Nucleus accumbens (tissue), 56 donors: ENCODE results near the gene FAM24B.
"Not testable (repeated sequence)": the region's sequence is repeated elsewhere in the genome, so short reads cannot be mapped to it uniquely, and the experiment has no call there.

Experiments used
- DNase-seq, 56 donors: peaks; one replicate each; lab custom pipeline; 2025; lab: John Stamatoyannopoulos, UW

The FAM24B gene, protein sequence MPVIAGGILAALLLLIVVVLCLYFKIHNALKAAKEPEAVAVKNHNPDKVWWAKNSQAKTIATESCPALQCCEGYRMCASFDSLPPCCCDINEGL

DNA sequence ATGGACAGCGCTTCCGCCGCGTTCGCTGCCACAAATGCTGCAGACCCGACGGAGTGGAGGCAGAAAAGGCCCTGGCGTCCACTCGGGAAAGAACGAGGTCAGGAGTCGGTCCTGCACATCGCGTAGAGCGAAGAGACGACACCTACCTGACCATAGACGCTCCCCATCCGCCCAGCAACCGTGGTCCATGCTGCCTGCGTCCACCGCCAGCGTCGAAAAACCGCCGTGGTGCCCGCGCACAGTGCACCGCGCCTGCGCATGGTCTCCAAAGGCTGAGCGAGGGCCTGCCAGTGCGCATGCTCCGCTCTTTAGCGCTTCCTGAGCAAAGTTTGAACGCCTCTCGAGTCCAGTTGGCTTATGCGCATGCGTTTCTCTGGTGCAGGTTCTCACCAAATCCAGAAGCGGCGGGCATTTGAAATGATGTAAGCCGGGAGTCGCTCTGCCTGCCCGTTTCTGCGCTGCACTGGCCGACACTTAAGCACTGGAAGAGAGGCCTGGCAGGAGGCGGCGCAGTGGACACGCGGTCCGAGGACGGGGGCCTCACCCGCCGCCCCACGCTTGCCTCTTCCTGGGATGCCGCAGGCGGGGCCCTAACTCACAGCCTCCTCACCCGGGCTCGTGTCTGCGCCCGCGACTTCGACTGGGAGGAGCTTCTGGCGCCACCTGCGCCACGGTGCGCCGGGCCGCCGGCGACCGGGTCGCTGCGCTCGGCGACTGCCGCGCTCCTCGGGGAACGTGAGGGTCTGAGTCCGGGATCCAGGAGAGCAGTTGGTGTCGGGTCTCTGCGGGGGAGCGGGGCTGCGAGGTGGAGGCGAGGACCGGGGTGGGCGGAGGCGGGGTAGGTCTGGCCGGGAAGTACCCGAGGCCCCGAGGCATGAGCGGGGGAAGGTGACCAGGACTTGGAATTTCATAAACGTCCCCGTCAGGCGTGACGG, at the start of gene FAM24B:
FAM24B (minus strand) TSS at position 243 of the 935 bp plus-strand sequence. CDS start 29,066 bp downstream, outside the sequence.
- peak; percentile 48 to 96 (median 85) for DNase-seq

DNA sequence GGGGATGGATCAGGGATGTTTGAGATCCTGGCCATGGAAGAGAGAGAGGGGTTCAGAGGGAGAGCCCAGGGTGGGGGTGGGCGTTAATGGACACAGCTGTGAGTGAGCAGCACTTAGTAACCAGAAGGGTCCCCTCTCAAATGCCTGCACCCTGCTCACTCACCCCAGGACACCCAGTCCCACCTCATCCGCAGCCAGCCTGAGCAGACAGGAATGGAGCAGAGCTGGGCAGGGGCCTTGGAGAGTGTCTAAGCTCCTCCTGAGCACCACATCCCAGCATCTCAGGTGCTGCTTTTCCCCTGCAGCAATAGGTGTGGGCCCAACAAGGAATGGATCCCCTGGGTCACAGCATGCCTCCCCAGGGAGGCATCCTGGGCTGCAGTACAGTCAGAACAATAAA, 36.3 kb upstream of the FAM24B start:
- DNase-seq, result no peak

DNA sequence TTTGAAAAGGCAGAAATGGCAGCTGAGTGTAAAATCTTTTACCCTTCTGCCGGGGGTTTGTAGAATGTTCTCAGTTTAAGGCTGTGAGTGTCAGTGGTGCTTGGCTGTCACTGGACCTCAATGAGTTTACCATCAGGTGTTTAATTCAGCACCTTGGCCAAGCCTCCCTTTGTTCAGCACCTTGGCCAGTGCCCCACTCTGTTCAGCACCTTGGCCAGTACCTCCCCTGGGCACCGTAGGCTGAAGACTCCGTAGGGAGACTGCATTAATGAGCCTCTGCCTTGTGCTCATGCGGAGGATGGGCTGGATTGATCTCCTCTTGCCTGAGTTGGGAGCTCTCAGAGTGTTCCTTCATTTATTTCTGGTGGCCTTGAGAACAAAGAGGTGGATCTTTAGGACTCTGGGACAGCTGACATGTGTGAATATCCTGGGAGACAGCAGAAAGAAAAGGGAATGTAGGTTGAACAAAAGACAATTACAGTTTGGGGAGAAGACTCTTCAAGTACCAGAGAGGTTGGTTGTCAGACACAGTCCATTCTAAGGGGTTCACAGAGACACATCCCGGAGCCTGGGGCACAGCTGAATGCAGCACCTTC, 32.6 kb upstream of the FAM24B start:
- DNase-seq, result peak in 7 of 56 donors; percentile 1 to 43 (median 5)

DNA sequence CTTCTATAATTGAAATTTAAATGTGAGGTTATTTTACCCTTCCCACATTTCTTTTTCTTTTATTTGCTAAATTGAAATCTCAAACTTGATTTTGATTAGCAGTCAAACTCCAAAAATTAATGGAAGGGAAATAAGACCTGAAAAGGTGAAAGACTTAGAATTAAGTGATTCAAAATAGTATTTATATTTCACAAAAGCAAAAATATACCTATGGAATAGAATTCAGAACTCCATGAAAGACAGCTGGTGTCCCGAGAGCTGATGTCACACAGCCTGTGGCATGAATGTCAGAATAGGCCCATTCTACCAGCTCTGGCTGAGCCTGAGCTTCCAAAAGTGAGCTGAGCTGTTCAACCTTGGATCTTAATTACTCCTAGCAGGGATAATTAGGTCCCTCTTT, 30.9 kb upstream of the FAM24B start, which contains the start of gene FAM24A:
FAM24A (plus strand) TSS at position 301 of the 400 bp plus-strand sequence. CDS start 1,025 bp downstream, outside the sequence.
- DNase-seq, result no peak

DNA sequence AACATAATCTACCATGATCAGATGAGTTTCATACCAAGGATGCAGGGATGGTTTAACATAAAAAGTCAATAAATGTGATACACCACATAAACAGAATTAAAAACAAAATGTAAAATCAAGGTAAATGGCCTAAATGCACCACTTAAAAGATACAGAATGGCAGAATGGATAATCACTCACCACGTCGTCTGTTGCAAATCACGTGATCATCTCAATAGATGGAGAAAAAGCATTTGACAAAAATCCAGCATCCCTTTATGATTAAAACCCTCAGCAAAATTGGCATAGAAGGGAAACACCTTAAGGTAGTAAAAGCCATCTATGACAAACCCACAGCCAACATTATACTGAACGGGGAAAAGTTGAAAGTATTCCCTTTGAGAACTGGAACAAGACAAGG, 24.5 kb upstream of the FAM24B start:
- not testable (repeated sequence) for DNase-seq

DNA sequence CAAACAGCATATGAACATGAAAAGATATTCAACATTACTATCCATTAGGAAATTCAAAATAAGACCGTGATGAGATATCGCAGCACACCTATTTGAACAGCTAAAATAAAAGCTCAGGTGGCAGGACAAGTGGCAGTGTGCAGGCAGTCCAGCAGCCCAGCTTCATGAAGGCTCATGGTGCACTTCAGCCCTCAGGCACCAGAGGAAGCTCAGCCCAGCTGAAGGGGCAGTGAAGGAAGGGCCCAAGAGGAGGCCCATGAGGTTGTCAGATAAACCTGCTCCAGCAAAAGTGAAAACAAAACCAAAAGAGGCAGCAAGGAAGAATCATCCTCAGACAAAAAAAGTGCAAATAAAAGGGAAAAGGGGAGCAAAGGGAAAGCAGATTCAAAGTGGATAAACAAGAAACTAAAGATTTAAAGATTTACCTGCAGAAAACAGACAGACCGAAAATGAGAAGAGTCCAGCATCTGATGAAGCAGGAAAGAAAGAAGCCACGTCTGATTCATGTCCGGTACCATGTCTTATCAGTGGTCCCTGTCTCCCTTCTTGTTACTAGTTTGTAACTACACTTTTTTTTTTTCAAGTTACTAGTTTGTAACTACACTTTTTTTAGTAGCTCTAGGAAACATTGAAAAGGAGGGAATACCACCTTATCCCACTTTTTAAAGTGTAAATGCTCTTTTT, 15.0 kb upstream of the FAM24B start:
- no peak for DNase-seq

DNA sequence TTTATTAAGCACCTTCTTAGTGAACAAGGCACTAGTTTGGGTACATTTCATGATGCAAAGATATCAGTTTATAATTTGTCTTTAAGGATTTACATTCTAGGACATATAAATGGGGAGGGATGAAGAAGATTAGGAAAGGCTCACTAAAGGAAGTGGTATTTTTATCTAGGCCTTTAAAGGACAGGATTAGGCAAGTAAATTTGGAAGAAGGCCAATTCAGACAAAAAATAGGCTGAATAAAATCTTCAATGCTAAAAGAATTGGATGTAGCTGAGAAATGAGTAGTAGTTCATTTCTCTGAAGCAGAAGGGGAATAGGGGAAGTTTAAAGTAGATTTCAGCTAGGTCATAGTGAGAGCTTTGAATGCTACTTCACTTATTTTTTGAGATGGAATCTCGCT, 4.8 kb upstream of the FAM24B start:
- DNase-seq, result no peak

DNA sequence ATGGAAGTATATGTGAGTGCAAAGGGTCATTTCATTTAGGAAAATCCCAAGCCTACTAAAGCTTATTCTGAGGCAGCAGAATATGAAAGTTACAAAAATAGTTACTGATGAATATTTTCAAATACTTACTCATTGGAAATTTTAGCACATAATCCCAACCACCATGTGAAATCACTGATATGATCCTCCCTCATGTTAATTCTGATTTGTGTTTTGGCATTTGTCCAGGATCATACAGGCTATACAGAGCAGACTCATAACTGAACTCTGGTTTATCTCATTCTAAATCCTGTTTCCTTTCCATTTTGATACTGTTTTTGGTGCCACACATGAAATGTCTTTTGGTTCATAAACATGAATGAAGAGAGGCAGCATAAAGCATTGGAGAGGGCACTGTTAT, 3.4 kb upstream of the FAM24B start:
- DNase-seq, result no peak

DNA sequence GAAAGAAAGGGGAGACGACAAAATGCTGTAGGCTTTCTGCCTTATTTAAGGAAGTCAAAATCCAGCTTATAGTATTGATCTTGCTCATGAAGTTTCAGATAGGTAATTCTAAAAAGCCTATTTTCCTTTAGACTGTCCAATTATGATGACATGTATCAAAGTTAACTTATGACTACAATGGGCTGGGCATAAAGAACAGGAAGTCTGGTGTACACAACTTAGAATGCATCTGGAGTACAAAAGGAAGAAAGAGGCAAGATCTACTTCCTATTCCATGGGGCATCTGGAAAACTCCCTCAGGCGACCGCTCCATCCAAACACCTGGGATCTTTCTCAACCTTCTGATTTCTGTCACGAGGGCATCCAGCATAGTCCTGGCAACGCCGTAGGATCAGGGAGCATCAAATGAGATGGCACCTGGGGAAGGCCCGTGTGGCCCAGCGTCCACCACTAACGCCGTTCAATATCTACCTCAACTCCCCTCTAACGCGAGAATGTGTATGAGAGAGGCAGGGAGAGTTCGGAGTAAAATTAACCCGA, 512 bp downstream of the FAM24B start:
- DNase-seq, result peak in 3 of 56 donors; percentile 11 to 46 (median 30)

DNA sequence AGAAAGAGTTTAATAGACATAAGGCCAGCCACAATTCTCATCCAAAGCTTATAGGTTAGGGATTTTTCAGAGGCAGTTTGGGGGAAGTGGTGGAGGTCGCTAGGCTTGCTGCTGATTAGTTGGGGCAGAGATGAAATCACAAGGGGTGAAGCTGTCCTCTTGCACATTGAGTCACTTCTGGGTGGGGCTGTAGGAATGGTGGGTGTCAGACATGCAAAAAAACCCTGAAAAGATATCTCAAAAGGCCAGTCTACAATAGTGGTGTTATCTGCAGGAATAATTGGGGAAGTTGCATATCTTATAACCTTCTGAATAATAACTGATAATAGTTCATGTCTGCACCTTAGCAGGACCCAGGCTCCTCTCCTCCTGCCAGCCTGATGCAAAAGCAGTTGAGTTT, 2.1 kb downstream of the FAM24B start:
- DNase-seq, result no peak

DNA sequence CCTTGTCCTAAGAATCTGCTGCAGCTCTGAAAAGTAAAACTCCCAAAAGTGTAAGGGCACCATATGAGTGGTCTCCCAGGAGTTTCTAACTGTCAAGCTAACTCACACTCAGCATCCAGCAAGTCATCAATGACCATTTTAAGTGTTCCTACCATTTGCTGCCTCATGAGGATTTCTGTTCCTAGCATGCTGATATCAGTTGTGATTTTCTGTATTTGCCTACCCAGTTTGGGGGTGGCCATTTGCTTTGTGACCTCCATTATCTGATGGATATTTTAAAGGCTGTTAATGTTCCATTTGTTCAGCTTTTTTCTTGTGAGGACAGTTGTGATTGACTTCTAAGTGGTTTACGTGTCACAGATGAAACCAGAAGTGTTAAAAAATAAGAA, 2.9 kb downstream of the FAM24B start:
- DNase-seq, result no peak

DNA sequence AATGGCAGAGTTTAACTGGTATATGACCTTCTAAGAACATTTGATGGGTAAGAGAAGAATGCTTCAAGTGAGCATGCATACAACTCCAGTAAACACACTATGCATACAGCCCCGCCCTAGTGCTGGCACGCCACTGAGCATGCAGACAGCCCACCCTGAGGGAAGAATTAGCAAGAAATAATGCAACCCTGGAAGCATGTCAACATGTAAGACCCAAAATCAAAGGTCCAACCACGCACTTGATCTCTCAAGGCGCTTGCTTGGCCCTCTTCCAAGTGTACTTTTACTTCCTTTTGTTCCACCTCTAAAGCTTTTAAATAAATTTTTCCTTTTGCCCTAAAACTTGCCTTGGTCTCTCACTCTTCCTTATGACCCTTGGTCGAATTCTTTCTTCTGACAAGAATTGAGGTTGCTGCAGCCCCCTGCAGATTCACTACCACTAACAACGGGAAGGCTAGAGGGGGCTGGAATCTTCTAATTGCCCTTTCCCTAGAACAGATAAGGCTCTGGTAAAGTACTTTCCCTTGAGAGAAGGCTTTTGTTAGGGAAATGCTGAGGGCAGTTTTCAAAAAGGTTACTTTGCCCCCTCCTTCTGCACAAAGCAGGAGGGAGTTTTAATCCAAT, 3.4 kb downstream of the FAM24B start:
- DNase-seq, result no peak

DNA sequence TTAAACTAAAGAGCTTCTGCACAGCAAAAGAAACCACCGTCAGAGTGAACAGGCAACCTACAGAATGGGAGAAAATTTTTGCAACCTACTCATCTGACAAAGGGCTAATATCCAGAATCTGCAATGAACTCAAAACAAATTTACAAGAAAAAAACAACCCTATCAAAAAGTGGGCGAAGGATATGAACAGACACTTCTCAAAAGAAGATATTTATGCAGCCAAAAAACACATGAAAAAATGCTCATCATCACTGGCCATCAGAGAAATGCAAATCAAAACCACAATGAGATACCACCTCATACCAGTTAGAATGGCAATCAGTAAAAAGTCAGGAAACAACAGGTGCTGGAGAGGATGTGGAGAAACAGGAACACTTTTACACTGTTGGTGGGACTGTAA, 7.4 kb downstream of the FAM24B start:
- DNase-seq, result not testable (repeated sequence)

DNA sequence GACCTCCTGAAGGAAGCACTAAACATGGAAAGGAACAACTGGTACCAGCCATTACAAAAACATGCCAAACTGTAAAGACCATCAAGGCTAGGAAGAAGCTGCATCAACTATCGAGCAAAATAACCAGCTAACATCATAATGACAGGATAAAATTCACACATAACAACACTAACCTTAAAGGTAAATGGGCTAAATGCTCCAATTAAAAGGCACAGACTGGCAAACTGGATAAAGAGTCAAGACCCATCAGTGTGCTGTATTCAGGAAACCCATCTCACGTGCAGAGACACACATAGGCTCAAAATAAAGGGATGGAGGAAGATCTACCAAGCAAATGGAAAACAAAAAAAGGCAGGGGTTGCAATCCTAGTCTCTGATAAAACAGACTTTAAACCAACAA, 10.6 kb downstream of the FAM24B start:
- DNase-seq, result not testable (repeated sequence)

DNA sequence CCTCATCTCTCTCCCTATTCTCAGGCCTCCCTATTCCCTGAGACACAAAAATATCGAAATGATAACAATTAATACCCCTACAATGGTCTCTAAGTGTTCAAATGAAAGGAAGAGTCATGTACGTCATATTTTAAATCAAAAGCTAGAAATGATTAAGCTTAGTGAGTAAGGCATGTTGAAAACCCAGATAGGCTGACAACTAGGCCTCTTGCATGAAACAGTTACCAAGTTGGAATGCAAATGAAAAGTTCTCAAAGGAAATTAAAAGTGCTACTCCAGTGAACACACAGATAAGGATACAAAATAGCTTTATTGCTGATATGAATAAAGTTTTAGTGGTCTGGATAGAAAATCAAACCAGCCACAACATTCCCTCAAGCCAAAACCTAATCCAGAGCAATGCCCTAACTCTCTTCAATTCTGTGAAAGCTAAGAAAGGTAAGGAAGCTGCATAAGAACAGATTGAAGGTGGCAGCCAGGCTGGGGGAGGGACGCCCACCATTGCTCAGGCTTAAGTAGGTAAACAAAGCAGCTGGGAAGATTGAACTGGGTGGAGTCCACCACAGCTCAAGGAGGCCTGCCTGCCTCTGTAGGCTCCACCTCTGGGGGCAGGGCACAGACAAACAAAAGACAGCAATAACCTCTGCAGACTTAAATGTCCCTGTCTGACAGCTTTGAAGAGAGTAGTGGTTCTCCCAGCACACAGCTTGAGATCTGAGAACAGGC, 12.5 kb downstream of the FAM24B start:
- not testable (repeated sequence) for DNase-seq

DNA sequence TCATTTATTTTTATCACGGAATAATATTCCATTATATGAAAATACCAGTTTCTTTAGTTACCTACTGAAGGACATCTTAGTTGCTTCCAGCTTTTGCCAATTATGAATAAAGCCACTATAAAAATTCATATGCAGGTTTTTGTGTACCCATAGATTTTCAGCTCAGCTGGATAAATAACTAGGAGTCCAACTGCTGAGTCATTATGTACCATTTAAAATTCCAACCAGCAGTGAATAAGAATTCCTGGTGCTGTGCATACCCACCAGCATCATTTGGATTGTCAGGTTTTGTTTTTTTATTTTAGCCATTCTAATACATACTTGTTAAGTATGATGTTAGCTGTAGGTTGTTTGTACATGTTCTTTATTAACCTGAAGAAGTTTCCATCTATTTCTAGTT, 14.5 kb downstream of the FAM24B start:
- no peak for DNase-seq

DNA sequence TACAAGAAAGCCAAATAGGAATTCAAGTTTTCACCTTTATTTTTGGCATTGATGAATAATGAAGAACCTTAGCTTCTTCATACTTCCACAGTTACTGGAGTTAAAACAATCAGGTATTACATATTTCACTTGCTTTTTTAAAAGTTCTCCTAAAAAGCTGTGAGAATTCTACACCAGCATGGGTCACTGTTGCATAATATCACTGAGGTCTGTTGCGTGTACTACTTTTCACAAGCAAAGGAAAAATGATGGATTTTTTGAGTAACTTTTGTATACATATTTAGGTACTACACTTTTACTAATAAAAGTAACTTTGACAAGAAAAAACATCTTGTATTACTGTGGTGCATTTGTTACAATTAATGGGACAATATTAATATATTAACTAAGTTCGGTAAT, 15.2 kb downstream of the FAM24B start:
- DNase-seq, result no peak

DNA sequence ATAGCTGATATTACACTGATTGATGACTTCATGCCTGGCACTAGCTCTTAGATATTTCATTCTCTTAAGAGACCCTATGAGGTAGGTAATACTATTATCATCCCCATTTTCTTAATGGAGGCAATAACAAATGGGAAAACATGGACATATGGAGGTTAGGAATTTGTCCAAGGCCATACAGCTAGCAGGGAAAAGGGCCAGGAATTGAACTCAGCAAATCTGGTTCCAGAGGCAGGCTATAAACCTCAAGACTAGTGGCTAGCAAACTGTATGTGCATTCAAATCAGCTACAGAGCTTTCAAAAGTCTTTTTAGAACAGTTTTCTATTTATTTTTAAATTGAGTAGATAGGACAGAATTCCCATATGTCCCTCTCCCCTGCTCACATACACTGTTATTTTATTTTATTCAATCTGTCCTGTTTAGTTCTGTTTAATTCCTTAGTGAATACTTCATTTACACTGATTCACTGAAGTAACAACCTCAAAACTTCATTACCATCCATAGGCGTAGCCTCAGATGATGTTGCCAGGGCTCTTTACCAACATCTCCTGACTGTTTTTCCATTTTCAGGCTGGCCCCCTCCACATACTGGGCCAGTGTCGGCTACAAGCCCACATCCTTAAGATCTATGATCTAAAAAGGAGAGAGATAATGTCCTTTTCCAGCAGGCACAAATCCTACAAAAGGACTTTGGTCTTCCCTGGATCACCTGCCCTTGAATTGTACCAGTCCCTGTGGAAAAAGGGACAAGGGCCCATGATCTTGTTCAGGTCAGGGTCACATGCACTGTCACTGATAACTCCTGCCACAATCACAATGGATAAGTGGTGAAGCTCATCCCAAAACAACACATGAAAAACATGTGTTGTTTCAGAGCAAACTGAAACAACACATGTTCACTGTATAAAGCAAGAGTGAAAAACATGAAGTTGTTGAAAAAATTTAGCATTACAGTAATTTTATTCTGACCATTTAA, 15.9 kb downstream of the FAM24B start:
- DNase-seq, result no peak
